HG03025 (cell line): ENCODE data around the gene MSX2.
"Not testable (repeated sequence)": the region's sequence is repeated elsewhere in the genome, so short reads cannot be mapped to it uniquely, and the experiment has no call there.

Experiments
- ATAC-seq: cut with Tn5 transposase; IDR thresholded peaks from one replicate; pipeline ENCODE4 v1.9.1; 2021; ENCODE audit warnings: mild to moderate bottlenecking, moderate library complexity; ENCODE audit not compliant: unreplicated experiment, low FRiP score

Gene MSX2

GRCh38 chr5:174732036-174733020 is 7.9 kb downstream of the MSX2 start:
- no peak for ATAC-seq

- no peak for ATAC-seq
Measured at GRCh38 chr5:174733091-174733690, 8.8 kb downstream of the MSX2 start.

- ATAC-seq, result no peak
Measured at GRCh38 chr5:174733836-174734235, 9.5 kb downstream of the MSX2 start.

- ATAC-seq, result no peak
Measured at GRCh38 chr5:174734571-174735497, 10.5 kb downstream of the MSX2 start.

- no peak for ATAC-seq
Measured at GRCh38 chr5:174735498-174736330, 11.3 kb downstream of the MSX2 start.

GRCh38 chr5:174736331-174736721 is 11.9 kb downstream of the MSX2 start:
- ATAC-seq, result no peak

GRCh38 chr5:174736777-174737176 is 12.4 kb downstream of the MSX2 start:
- no peak for ATAC-seq

- ATAC-seq, result no peak
Measured at GRCh38 chr5:174737330-174737729, 12.9 kb downstream of the MSX2 start.

- no peak for ATAC-seq
Measured at GRCh38 chr5:174741352-174741751, 17.0 kb downstream of the MSX2 start.

- no peak for ATAC-seq
Measured at GRCh38 chr5:174744896-174745295, 20.5 kb downstream of the MSX2 start.

- no peak for ATAC-seq
Measured at GRCh38 chr5:174745590-174746103, 21.3 kb downstream of the MSX2 start.

- ATAC-seq, result no peak
Measured at GRCh38 chr5:174750711-174751110, 26.3 kb downstream of the MSX2 start.

GRCh38 chr5:174751154-174752000 is 27.0 kb downstream of the MSX2 start:
- ATAC-seq, result no peak

GRCh38 chr5:174752121-174752520 is 27.7 kb downstream of the MSX2 start:
- no peak for ATAC-seq

GRCh38 chr5:174755106-174755505 is 30.7 kb downstream of the MSX2 start:
- no peak for ATAC-seq

- no peak for ATAC-seq
Measured at GRCh38 chr5:174759091-174759490, 34.7 kb downstream of the MSX2 start.

- no peak for ATAC-seq
Measured at GRCh38 chr5:174760721-174761120, 36.3 kb downstream of the MSX2 start.

- ATAC-seq, result not testable (repeated sequence)
Measured at GRCh38 chr5:174761341-174761740, 37.0 kb downstream of the MSX2 start.

- ATAC-seq, result no peak
Measured at GRCh38 chr5:174764309-174764708, 39.9 kb downstream of the MSX2 start.
